Esophagus squamous epithelium (tissue), 5 donors: Measurements from ENCODE around the gene HECW1. TPM values are rescaled to one million over a fixed set of nuclear protein-coding genes. Genes with fewer than 3 reads are reported as not detected.
A peak's percentile ranks its signal among the peaks of the same experiment; 100 is the strongest.

Experiments
- DNase-seq: peaks from one replicate; lab custom pipeline; 2025; lab: John Stamatoyannopoulos, UW
- H3K27ac ChIP-seq, 4 donors: fragments of 200-600 bp; sonication (generic); one replicate each; pipeline ENCODE4 v1.5.1; 2016 to 2019; ENCODE audit warnings: mild to moderate bottlenecking in 1 of 4
- H3K27me3 ChIP-seq, 4 donors: fragments of 200-600 bp; sonication (generic); 1 replicate in 3 of 4; 2 replicates in 1 of 4; pipeline versions ENCODE4 v1.5.1 to v1.6.0; 2017 to 2021; ENCODE audit warnings: antibody characterized with exemption in 1 of 4
- H3K36me3 ChIP-seq, 3 donors: fragments of 200-600 bp; sonication (generic); one replicate each; pipeline ENCODE4 v1.5.1; 2016 to 2019
- H3K4me1 ChIP-seq, 3 donors: fragments of 200-600 bp; sonication (generic); one replicate each; pipeline ENCODE4 v1.5.1; 2017 to 2019
- H3K4me3 ChIP-seq, 4 donors: fragments of 200-600 bp; sonication (generic); 1 replicate in 3 of 4; 2 replicates in 1 of 4; pipeline ENCODE4 v1.5.1; 2016 to 2019; ENCODE audit warnings: mild to moderate bottlenecking in 2 of 4, moderate library complexity in 1 of 4
- H3K9me3 ChIP-seq, 3 donors: fragments of 200-600 bp; sonication (generic); one replicate each; pipeline ENCODE4 v1.5.1; 2016 to 2019
- POLR2A ChIP-seq, 4 donors: fragments of 450-650 bp; IDR thresholded peaks; one replicate each; pipeline ENCODE4 v1.6.1; 2017; ENCODE audit warnings: antibody characterized with exemption in 4 of 4, mild to moderate bottlenecking in 4 of 4, moderate library complexity in 3 of 4
- WGBS, 2 donors: methylation state at CpG; one replicate each; pipeline ENCODE4 v1.1.5; 2018; 5-methylcytosine and 5-hydroxymethylcytosine counted together
- intact Hi-C: fragments of 100-400 bp; cut with DNase I; formaldehyde crosslinking; loops from one replicate; pipeline ENCODE4 v1.15.0; 2022
- total RNA-seq, 4 donors: library from RNA; depleted of rRNA; stranded (reverse); fragments of >200 nt; gene quantifications; one replicate each; pipeline ENCODE4 v1.1.0, GENCODE V29; 2016
- TF ChIP-seq, protein P1 (sequence below), 6 experiments: fragments of 450-650 bp in 4 of 6; fragments of 200-600 bp in 2 of 6; sonication (generic) in 2 of 6; IDR thresholded peaks; one replicate each; pipeline ENCODE4 v1.5.1; 2016 to 2019; ENCODE audit warnings: antibody characterized with exemption in 6 of 6, mild to moderate bottlenecking in 4 of 6, moderate library complexity in 4 of 6
- donor health status: DM: yes; HTN: yes; CAD: no.

The HECW1 gene
- total RNA-seq, 4 donors from 2014 or later: 0.18 to 0.57 (median 0.19) TPM; not detected in 1

- no peaks in the 10 kb centered on the region for H3K36me3 ChIP-seq
- intact Hi-C loops: no loop called here
- TF ChIP-seq, protein P1, sequence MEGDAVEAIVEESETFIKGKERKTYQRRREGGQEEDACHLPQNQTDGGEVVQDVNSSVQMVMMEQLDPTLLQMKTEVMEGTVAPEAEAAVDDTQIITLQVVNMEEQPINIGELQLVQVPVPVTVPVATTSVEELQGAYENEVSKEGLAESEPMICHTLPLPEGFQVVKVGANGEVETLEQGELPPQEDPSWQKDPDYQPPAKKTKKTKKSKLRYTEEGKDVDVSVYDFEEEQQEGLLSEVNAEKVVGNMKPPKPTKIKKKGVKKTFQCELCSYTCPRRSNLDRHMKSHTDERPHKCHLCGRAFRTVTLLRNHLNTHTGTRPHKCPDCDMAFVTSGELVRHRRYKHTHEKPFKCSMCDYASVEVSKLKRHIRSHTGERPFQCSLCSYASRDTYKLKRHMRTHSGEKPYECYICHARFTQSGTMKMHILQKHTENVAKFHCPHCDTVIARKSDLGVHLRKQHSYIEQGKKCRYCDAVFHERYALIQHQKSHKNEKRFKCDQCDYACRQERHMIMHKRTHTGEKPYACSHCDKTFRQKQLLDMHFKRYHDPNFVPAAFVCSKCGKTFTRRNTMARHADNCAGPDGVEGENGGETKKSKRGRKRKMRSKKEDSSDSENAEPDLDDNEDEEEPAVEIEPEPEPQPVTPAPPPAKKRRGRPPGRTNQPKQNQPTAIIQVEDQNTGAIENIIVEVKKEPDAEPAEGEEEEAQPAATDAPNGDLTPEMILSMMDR (IDR thresholded peaks at IDR 0.05): no peak
- no peak for TF ChIP-seq POLR2A (IDR thresholded peaks at IDR 0.05)
- no peak overlapping the region for H3K4me3 ChIP-seq
- no peak overlapping the region for H3K27ac ChIP-seq
- no peaks in the 10 kb centered on the region for H3K4me1 ChIP-seq
- no peaks in the 10 kb centered on the region for H3K27me3 ChIP-seq
- no peak for DNase-seq
- 50 to 53% methylated on average over 3 to 4 of the region's 4 CpGs for WGBS, 2 donors
- H3K9me3 ChIP-seq: no peaks in the 10 kb centered on the region
Measured at GRCh38 chr7:43509906-43510305, 397.5 kb downstream of the HECW1 start.

DNA sequence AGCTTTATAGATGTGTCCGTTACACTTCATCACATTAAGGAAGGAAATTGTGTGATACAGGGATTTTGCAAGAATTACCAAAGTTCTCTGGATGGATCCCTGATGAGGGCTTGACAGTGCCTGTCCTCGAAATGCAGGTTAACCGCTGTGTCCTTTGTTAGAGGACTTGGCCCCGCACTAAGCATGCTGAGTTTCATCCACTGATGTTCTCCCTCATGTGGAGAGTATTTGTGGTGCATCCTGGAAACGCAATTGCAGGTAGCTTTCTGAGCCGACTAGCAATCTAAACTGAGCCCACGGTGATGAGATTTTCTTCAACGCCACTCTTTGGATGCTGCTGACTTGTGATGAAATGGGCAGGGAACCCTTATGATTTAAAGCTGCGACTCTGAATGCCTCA is 398.6 kb downstream of the HECW1 start:
- 77 to 80% methylated on average over 8 to 9 of the region's 9 CpGs for WGBS, 2 donors

DNA sequence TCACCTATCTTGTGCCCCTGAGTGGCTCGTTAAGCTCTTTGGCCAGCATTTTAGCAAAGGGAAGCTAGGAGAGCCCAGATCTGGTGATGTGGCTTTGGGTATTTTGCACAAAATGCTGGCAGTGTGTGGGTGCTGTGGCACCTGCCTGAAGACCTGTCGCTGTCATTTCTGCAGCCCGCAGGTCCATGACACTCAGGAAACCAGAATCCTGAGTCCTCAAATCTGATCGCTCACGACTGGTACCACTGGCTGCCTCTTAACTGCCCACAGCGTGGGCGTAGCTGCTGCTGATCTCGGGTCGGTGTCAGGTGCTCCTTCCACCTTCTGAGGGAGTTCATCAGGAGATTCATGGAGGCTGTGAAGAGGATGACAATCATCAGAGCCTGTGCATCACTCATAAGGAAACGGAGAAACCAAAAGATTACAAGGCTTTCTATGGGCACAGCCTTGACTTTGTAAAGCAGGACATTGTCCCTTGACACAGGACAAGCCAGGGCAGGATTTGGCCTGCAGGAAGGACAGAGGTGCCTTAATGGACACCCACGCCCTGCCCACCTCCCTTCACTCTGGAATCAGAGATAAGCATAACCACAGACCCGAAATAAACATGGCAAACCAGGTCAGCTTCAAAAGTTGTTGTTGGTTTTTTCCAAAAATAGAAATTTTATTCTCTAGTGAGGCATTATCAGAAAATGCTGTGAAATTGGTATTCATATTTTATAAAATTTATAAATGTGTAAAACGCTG is 399.5 kb downstream of the HECW1 start:
- no peak overlapping the region for H3K27ac ChIP-seq

More for the DNA sequence above, 398.6 kb downstream of the HECW1 start:
- DNase-seq: no peak
- TF ChIP-seq, protein P1 (IDR thresholded peaks at IDR 0.05): no peak
- no peak for TF ChIP-seq POLR2A (IDR thresholded peaks at IDR 0.05)
- no peaks in the 10 kb centered on the region for H3K9me3 ChIP-seq
- H3K36me3 ChIP-seq: no peaks in the 10 kb centered on the region
- intact Hi-C loops: no loop called here
- no peaks in the 10 kb centered on the region for H3K4me1 ChIP-seq
- H3K27ac ChIP-seq: no peak overlapping the region
- no peaks in the 10 kb centered on the region for H3K27me3 ChIP-seq
- H3K4me3 ChIP-seq: no peak overlapping the region

DNA sequence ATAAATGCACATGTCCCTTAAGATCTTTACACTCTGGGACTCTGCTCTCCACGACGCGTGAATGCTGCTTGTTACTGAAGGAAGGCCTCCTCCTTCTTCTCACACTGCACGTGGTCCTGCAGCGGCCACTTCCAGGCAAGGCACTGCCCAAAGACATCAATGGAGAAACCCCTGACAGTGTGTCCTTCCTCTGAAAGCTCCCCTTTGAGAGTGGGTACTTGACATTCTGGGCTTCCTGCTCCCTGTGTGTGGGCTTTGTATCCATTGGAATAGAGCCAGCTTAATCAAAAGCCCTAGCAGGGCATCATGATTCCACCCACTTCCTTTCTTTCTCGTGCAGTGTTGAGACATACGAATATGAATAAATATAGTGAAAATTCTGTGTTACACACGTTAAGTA is 400.8 kb downstream of the HECW1 start:
- Histone ChIP-seq H3K27ac (no peak overlapping the region), H3K4me3 (no peak overlapping the region), H3K27me3 (no peaks in the 10 kb centered on the region), H3K4me1 (no peaks in the 10 kb centered on the region), H3K9me3 (no peaks in the 10 kb centered on the region), H3K36me3 (no peaks in the 10 kb centered on the region)
- intact Hi-C loops: no loop called here
- no peak for TF ChIP-seq POLR2A (IDR thresholded peaks at IDR 0.05)
- TF ChIP-seq, protein P1 (IDR thresholded peaks at IDR 0.05): no peak
- 61 to 64% methylated on average over 8 of the region's 8 CpGs for WGBS, 2 donors
- no peak for DNase-seq

More for the DNA sequence above, 399.5 kb downstream of the HECW1 start:
- Histone ChIP-seq H3K9me3 (no peaks in the 10 kb centered on the region), H3K36me3 (no peaks in the 10 kb centered on the region), H3K27me3 (no peaks in the 10 kb centered on the region), H3K4me3 (no peak overlapping the region), H3K4me1 (no peaks in the 10 kb centered on the region)
- intact Hi-C loops: no loop called here
- DNase-seq: no peak
- TF ChIP-seq, protein P1 (IDR thresholded peaks at IDR 0.05): no peak
- TF ChIP-seq POLR2A (IDR thresholded peaks at IDR 0.05): no peak
- WGBS, 2 donors: 74 to 78% methylated on average over 11 to 13 of the region's 13 CpGs

DNA sequence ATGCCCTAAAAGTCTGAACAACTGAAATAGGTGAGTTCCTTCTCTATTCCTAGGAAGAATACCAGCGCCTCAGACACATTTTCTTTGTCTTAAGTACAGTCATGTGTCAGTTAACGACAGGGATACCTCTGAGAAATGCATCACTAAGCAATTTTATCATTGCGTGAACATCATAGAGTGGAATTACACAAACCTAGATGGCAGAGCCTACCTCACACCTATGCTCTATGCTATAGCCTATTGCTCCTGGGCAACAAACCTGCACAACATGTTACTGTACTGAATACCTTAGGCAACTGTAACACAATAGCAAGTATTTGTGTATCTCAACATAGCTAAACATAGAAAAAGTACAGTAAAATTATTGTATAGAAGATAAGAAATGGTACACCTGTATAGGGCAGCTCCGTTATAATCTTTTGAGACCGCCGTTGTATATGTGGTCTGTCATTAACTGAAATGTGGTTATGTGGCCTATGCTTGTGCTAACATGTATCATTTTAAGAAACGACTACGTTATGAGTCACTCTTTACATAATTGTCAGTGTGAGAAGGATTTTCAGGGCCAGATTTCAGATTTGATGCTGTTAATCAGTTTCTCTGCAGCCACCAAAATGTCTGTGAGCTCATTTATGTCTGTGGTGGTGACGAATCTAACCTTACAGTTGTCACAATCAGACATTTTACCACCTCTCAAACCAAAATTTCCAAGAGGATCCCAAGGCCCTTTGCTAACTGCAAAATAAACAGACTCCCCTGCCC is 404.3 kb downstream of the HECW1 start:
- Histone ChIP-seq H3K36me3 (no peaks in the 10 kb centered on the region), H3K27ac (peak overlapping the region in 1 of 4 donors; percentile 33), H3K4me3 (no peak overlapping the region), H3K27me3 (no peaks in the 10 kb centered on the region), H3K4me1 (no peaks in the 10 kb centered on the region), H3K9me3 (no peaks in the 10 kb centered on the region)
- no peak for TF ChIP-seq POLR2A (IDR thresholded peaks at IDR 0.05)
- WGBS, 2 donors: 53 to 55% methylated on average over 9 of the region's 9 CpGs
- DNase-seq: no peak
- intact Hi-C loops: no loop called here
